Neural cell (in vitro differentiated cells): Measurements from ENCODE around the gene MED27. TPM values are rescaled to one million over a fixed set of nuclear protein-coding genes. Genes with fewer than 3 reads are reported as not detected.

Experiments
- H2AFZ ChIP-seq: fragments of 200-600, 300-800 bp; sonication (generic), shearing (Covaris generic); 2 replicates; pipeline ENCODE4 v1.6.0; 2014; ENCODE audit warnings: low read depth, mild to moderate bottlenecking, antibody characterized with exemption, low read length, moderate library complexity
- H3F3A ChIP-seq: fragments of 200-600 bp; shearing (Covaris generic); 2 replicates; pipeline ENCODE4 v1.6.1; 2016; ENCODE audit warnings: mild to moderate bottlenecking, moderate library complexity, mixed read lengths, antibody characterized with exemption, low read length; ENCODE audit not compliant: insufficient read depth, poor library complexity, severe bottlenecking
- H3K27ac ChIP-seq: fragments of 200-600, 300-800 bp; sonication (generic), shearing (Covaris generic); 2 replicates; pipeline ENCODE4 v1.5.1; 2014; ENCODE audit warnings: mild to moderate bottlenecking, low read length, moderate library complexity
- H3K27me3 ChIP-seq: fragments of 300-800, 200-600 bp; sonication (generic), shearing (Covaris generic); 2 replicates; pipeline ENCODE4 v1.6.0; 2014; ENCODE audit warnings: mild to moderate bottlenecking, low read depth, low read length, moderate library complexity; ENCODE audit not compliant: insufficient read depth
- H3K36me3 ChIP-seq: fragments of 300-800, 200-600 bp; sonication (generic), shearing (Covaris generic); 2 replicates; pipeline ENCODE4 v1.5.1; 2014; ENCODE audit warnings: mild to moderate bottlenecking, antibody characterized with exemption, low read length, moderate library complexity; ENCODE audit not compliant: insufficient read depth
- H3K4me2 ChIP-seq: fragments of 300-800, 200-600 bp; sonication (generic), shearing (Covaris generic); 2 replicates; pipeline ENCODE4 v1.6.0; 2014; ENCODE audit warnings: mild to moderate bottlenecking, low read length
- H3K4me3 ChIP-seq: fragments of 300-800, 200-600 bp; sonication (generic), shearing (Covaris generic); 2 replicates; pipeline ENCODE4 v1.5.1; 2014; ENCODE audit warnings: mild to moderate bottlenecking, low read length, moderate library complexity
- H3K79me2 ChIP-seq: fragments of 200-600 bp; shearing (Covaris generic); replicated peaks from 2 replicates; pipeline ENCODE4 v1.6.0; 2014; ENCODE audit warnings: mild to moderate bottlenecking, low read length, moderate library complexity; ENCODE audit not compliant: insufficient read depth
- H3K9ac ChIP-seq: fragments of 300-800, 200-600 bp; sonication (generic), shearing (Covaris generic); 2 replicates; pipeline ENCODE4 v1.6.1; 2016; ENCODE audit warnings: mild to moderate bottlenecking, low read length, mixed read lengths
- H3K9me2 ChIP-seq: fragments of 200-600 bp; shearing (Covaris generic); 2 replicates; pipeline ENCODE4 v1.6.1; 2016; ENCODE audit warnings: mild to moderate bottlenecking, low read length, mixed read lengths; ENCODE audit not compliant: insufficient read depth
- H3K9me3 ChIP-seq: fragments of 200-600, 300-800 bp; sonication (generic), shearing (Covaris generic); 2 replicates; pipeline ENCODE4 v1.6.1; 2016; ENCODE audit warnings: mild to moderate bottlenecking, mixed run types, low read length, moderate library complexity, mixed read lengths
- H4K20me1 ChIP-seq: fragments of 200-600 bp; shearing (Covaris generic); 2 replicates; pipeline ENCODE4 v1.6.1; 2016; ENCODE audit warnings: mild to moderate bottlenecking, mixed run types; ENCODE audit not compliant: insufficient read depth
- CTCF ChIP-seq: fragments of 450-650 bp; IDR thresholded peaks from 2 replicates; pipeline ENCODE4 v1.5.1; 2014; ENCODE audit warnings: antibody characterized with exemption, mild to moderate bottlenecking, moderate library complexity; ENCODE audit not compliant: poor library complexity, severe bottlenecking
- EP300 ChIP-seq: fragments of 450-650 bp; conservative IDR thresholded peaks from 2 replicates; pipeline ENCODE4 v1.6.1; 2014; ENCODE audit warnings: antibody characterized with exemption, mild to moderate bottlenecking, moderate library complexity; ENCODE audit not compliant: poor library complexity, severe bottlenecking
- EZH2 ChIP-seq: fragments of 200-600, 300-800 bp; shearing (Covaris generic), sonication (generic); IDR thresholded peaks from 2 replicates; pipeline ENCODE4 v1.6.1; 2014; ENCODE audit warnings: antibody characterized with exemption, low read length, borderline replicate concordance, mild to moderate bottlenecking; ENCODE audit not compliant: insufficient read depth, poor library complexity, severe bottlenecking
- MXI1 ChIP-seq: fragments of 450-650 bp; conservative IDR thresholded peaks from 2 replicates; pipeline ENCODE4 v1.6.1; 2014; ENCODE audit warnings: antibody characterized with exemption, mild to moderate bottlenecking; ENCODE audit not compliant: poor library complexity, severe bottlenecking
- POLR2AphosphoS5 ChIP-seq: IDR thresholded peaks from 2 replicates; pipeline ENCODE4 v1.6.1; 2012
- RAD21 ChIP-seq: fragments of 450-650 bp; conservative IDR thresholded peaks from 2 replicates; pipeline ENCODE4 v1.6.1; 2014; ENCODE audit warnings: antibody characterized with exemption, mild to moderate bottlenecking, moderate library complexity
- SMC3 ChIP-seq: fragments of 450-650 bp; conservative IDR thresholded peaks from 2 replicates; pipeline ENCODE4 v1.6.1; 2014; ENCODE audit warnings: antibody characterized with exemption, mild to moderate bottlenecking, moderate library complexity; ENCODE audit not compliant: poor library complexity
- TAF1 ChIP-seq: IDR thresholded peaks from 2 replicates; pipeline ENCODE4 v1.6.1; 2012; ENCODE audit warnings: low read depth
- polyA plus RNA-seq: library from polyadenylated mRNA; depleted of rRNA; stranded (reverse); fragments of >200 nt; gene quantifications from 2 replicates; pipeline ENCODE4 v1.2.3, GENCODE V29; 2014
- TF ChIP-seq, protein P1 (sequence below): IDR thresholded peaks from 2 replicates; pipeline ENCODE4 v1.6.1; 2012; ENCODE audit warnings: borderline replicate concordance

MED27 gene
- polyA plus RNA-seq, 1 donor from 2014 or later: 7.5 TPM

DNA sequence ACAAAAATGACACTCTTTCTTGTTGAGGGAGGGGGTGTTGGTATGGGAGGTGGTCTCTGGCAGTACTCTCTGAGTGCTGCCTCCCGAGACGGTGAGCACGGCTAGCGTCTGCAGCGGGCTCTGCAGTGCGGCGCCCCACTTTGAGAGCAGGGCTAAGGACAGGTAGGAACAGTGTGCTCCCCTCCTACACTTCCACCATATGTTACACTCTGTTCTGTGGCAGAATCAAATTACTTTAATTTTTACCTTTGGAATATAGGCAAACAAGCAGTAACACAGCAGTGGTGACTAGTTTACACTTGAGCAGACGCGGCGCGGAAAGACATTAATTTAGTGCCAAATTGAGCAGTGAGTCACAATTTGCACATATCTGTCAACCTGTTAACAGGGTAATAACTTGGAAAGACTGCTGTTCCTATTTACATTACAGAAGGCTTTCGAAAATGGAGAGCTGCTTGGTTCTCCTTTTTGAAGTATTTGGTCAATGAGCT lies 136.3 kb downstream of the MED27 start:
- Histone ChIP-seq H3F3A (no peaks in the 10 kb centered on the region), H3K79me2 (no peaks in the 10 kb centered on the region), H3K4me3 (no peak overlapping the region), H4K20me1 (no peaks in the 10 kb centered on the region), H3K27me3 (no peaks in the 10 kb centered on the region), H3K27ac (no peak overlapping the region), H2AFZ (no peak overlapping the region), H3K4me2 (no peak overlapping the region), H3K36me3 (no peaks in the 10 kb centered on the region), H3K9me2 (no peaks in the 10 kb centered on the region), H3K9me3 (no peaks in the 10 kb centered on the region), H3K9ac (no peak overlapping the region)
- TF ChIP-seq CTCF: no peak
- no peak for TF ChIP-seq EZH2
- TF ChIP-seq RAD21: no peak
- TF ChIP-seq EP300: no peak
- no peak for TF ChIP-seq MXI1
- TF ChIP-seq SMC3: no peak
- TF ChIP-seq, protein P1, sequence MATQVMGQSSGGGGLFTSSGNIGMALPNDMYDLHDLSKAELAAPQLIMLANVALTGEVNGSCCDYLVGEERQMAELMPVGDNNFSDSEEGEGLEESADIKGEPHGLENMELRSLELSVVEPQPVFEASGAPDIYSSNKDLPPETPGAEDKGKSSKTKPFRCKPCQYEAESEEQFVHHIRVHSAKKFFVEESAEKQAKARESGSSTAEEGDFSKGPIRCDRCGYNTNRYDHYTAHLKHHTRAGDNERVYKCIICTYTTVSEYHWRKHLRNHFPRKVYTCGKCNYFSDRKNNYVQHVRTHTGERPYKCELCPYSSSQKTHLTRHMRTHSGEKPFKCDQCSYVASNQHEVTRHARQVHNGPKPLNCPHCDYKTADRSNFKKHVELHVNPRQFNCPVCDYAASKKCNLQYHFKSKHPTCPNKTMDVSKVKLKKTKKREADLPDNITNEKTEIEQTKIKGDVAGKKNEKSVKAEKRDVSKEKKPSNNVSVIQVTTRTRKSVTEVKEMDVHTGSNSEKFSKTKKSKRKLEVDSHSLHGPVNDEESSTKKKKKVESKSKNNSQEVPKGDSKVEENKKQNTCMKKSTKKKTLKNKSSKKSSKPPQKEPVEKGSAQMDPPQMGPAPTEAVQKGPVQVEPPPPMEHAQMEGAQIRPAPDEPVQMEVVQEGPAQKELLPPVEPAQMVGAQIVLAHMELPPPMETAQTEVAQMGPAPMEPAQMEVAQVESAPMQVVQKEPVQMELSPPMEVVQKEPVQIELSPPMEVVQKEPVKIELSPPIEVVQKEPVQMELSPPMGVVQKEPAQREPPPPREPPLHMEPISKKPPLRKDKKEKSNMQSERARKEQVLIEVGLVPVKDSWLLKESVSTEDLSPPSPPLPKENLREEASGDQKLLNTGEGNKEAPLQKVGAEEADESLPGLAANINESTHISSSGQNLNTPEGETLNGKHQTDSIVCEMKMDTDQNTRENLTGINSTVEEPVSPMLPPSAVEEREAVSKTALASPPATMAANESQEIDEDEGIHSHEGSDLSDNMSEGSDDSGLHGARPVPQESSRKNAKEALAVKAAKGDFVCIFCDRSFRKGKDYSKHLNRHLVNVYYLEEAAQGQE: no peak
- no peak for TF ChIP-seq TAF1
- TF ChIP-seq POLR2AphosphoS5: no peak

GRCh38 chr9:131942146-131942720 lies 137.4 kb downstream of the MED27 start:
- H4K20me1 ChIP-seq: no peaks in the 10 kb centered on the region
- no peaks in the 10 kb centered on the region for H3K9me3 ChIP-seq
- H3K36me3 ChIP-seq: no peaks in the 10 kb centered on the region
- H3K27ac ChIP-seq: no peak overlapping the region
- H3K4me2 ChIP-seq: no peak overlapping the region
- no peaks in the 10 kb centered on the region for H3K9me2 ChIP-seq
- no peak overlapping the region for H3K4me3 ChIP-seq
- H3K9ac ChIP-seq: no peak overlapping the region
- no peak for TF ChIP-seq POLR2AphosphoS5
- TF ChIP-seq SMC3: no peak
- no peak for TF ChIP-seq RAD21
- no peak for TF ChIP-seq EZH2
- no peak for TF ChIP-seq MXI1
- no peak overlapping the region for H2AFZ ChIP-seq
- no peaks in the 10 kb centered on the region for H3K79me2 ChIP-seq
- H3K27me3 ChIP-seq: no peaks in the 10 kb centered on the region
- no peaks in the 10 kb centered on the region for H3F3A ChIP-seq
